Right atrium auricular region (tissue), 2 donors: ENCODE measurements around the gene CCDC6. TPM values are rescaled to one million over a fixed set of nuclear protein-coding genes. Genes with fewer than 3 reads are reported as not detected.
"Not testable (repeated sequence)": the region's sequence is repeated elsewhere in the genome, so short reads cannot be mapped to it uniquely, and the experiment has no call there.

Experiments used
- DNase-seq: peaks from one replicate; pipeline ENCODE4 v3.0.0-alpha.2; 2019; ENCODE audit warnings: low spot score
- H3K27ac ChIP-seq, 2 donors: fragments of 200-600 bp; sonication (generic); 1 replicate in 1 of 2; 2 replicates in 1 of 2; pipeline ENCODE4 v1.5.1; 2016 to 2019
- H3K27me3 ChIP-seq, 2 donors: fragments of 200-600 bp; sonication (generic); one replicate each; pipeline versions ENCODE4 v1.5.1 to v1.6.0; 2017 to 2019
- H3K36me3 ChIP-seq: fragments of 200-600 bp; sonication (generic); one replicate; pipeline ENCODE4 v1.5.1; 2016
- H3K4me1 ChIP-seq, 2 donors: fragments of 200-600 bp; sonication (generic); one replicate each; pipeline versions ENCODE4 v1.5.1 to v1.6.0; 2017 to 2019
- H3K4me3 ChIP-seq, 2 donors: fragments of 200-600 bp; sonication (generic); 1 replicate in 1 of 2; 2 replicates in 1 of 2; pipeline ENCODE4 v1.5.1; 2017 to 2019; ENCODE audit warnings: mild to moderate bottlenecking in 1 of 2, moderate library complexity in 1 of 2
- H3K9me3 ChIP-seq, 2 donors: fragments of 200-600 bp; sonication (generic); one replicate each; pipeline ENCODE4 v1.5.1; 2019
- CTCF ChIP-seq, 2 donors: fragments of 200-600 bp; sonication (generic); IDR thresholded peaks; one replicate each; pipeline ENCODE4 v1.5.1; 2019; ENCODE audit warnings: antibody characterized with exemption in 2 of 2
- total RNA-seq, 2 donors: library from RNA; depleted of rRNA; stranded (reverse); fragments of >200 nt; gene quantifications; one replicate each; pipeline ENCODE4 v1.1.0, GENCODE V29; 2016

CCDC6 gene
- total RNA-seq, 2 donors from 2014 or later = 19.1 to 22.7 TPM

GRCh38 chr10:59878915-59879314 is 27.4 kb downstream of the CCDC6 start:
- TF ChIP-seq CTCF (IDR thresholded peaks at IDR 0.05) = no peak
- no peak for DNase-seq
- H3K27ac ChIP-seq = no peak overlapping the region
- no peaks in the 10 kb centered on the region for H3K36me3 ChIP-seq
- H3K4me3 ChIP-seq = no peak overlapping the region
- H3K4me1 ChIP-seq = peaks cover 0 to 11% of the 10 kb centered on the region in 2 donors
- H3K27me3 ChIP-seq = no peaks in the 10 kb centered on the region
- H3K9me3 ChIP-seq = no peaks in the 10 kb centered on the region

- Histone ChIP-seq H3K9me3 (no peaks in the 10 kb centered on the region), H3K4me3 (no peak overlapping the region), H3K27ac (no peak overlapping the region), H3K27me3 (no peaks in the 10 kb centered on the region), H3K36me3 (no peaks in the 10 kb centered on the region), H3K4me1 (peaks cover 0 to 17% of the 10 kb centered on the region in 2 donors)
- DNase-seq = no peak
- TF ChIP-seq CTCF (IDR thresholded peaks at IDR 0.05) = no peak
Measured at GRCh38 chr10:59878289-59878688, 28.1 kb downstream of the CCDC6 start.

GRCh38 chr10:59877191-59877671 is 29.1 kb downstream of the CCDC6 start:
- peaks cover 0 to 27% of the 10 kb centered on the region in 2 donors for H3K4me1 ChIP-seq
- TF ChIP-seq CTCF (IDR thresholded peaks at IDR 0.05) = no peak
- no peaks in the 10 kb centered on the region for H3K9me3 ChIP-seq
- no peak for DNase-seq
- no peak overlapping the region for H3K4me3 ChIP-seq
- H3K27me3 ChIP-seq = no peaks in the 10 kb centered on the region
- H3K36me3 ChIP-seq = no peaks in the 10 kb centered on the region
- no peak overlapping the region for H3K27ac ChIP-seq

- Histone ChIP-seq H3K36me3 (no peaks in the 10 kb centered on the region), H3K27ac (no peak overlapping the region), H3K27me3 (no peaks in the 10 kb centered on the region), H3K4me1 (peaks cover 0 to 28% of the 10 kb centered on the region in 2 donors), H3K9me3 (no peaks in the 10 kb centered on the region), H3K4me3 (no peak overlapping the region)
- no peak for TF ChIP-seq CTCF (IDR thresholded peaks at IDR 0.05)
- DNase-seq = no peak
Measured at GRCh38 chr10:59876695-59877094, 29.7 kb downstream of the CCDC6 start.

- DNase-seq, H3K27ac ChIP-seq, H3K4me3 ChIP-seq, H3K36me3 ChIP-seq, H3K27me3 ChIP-seq, H3K9me3 ChIP-seq: not testable (repeated sequence)
- H3K4me1 ChIP-seq = peaks cover 0 to 28% of the 10 kb centered on the region in 2 donors
Measured at GRCh38 chr10:59876208-59876607, 30.1 kb downstream of the CCDC6 start.

- Histone ChIP-seq H3K36me3 (no peaks in the 10 kb centered on the region), H3K27ac (no peak overlapping the region), H3K9me3 (no peaks in the 10 kb centered on the region), H3K4me3 (no peak overlapping the region), H3K4me1 (peaks cover 0 to 23% of the 10 kb centered on the region in 2 donors), H3K27me3 (no peaks in the 10 kb centered on the region)
- DNase-seq = no peak
- no peak for TF ChIP-seq CTCF (IDR thresholded peaks at IDR 0.05)
Measured at GRCh38 chr10:59873896-59874295, 32.5 kb downstream of the CCDC6 start.
